Thyroid gland (tissue), 4 donors: ENCODE results near the gene PRKCE.

ENCODE experiments used
- CTCF ChIP-seq, 6 experiments: fragments of 200-600 bp in 3 of 6; fragments of 450-650 bp in 3 of 6; sonication (generic) in 3 of 6; IDR thresholded peaks; one replicate each; pipeline ENCODE4 v1.5.1; 2016 to 2019; ENCODE audit warnings: antibody characterized with exemption in 6 of 6, mild to moderate bottlenecking in 2 of 6, inconsistent platforms in 1 of 6, moderate library complexity in 1 of 6
- POLR2A ChIP-seq, 2 donors: fragments of 450-650 bp; IDR thresholded peaks; one replicate each; pipeline ENCODE4 v1.6.1; 2017; ENCODE audit warnings: antibody characterized with exemption in 2 of 2, mild to moderate bottlenecking in 2 of 2, moderate library complexity in 1 of 2

GRCh38 chr2:46144133-46144800, 492.8 kb downstream of the PRKCE start:
- TF ChIP-seq CTCF (IDR thresholded peaks at IDR 0.05) (no peak), POLR2A (IDR thresholded peaks at IDR 0.05) (no peak)
